ENCODE measurements around the gene WNT10A. TPM values are rescaled to one million over a fixed set of nuclear protein-coding genes. Genes with fewer than 3 reads are reported as not detected.
A peak's percentile ranks its signal among the peaks of the same experiment; 100 is the strongest.

The WNT10A gene
- total RNA-seq, 1 donor from 2014 or later: not detected

GRCh38 chr2:218888341-218888740 lies 7.7 kb downstream of the WNT10A start:
- Histone ChIP-seq H3K27ac (replicated peaks) (no peak overlapping the region), H3K4me3 (no peak overlapping the region), H3K4me1 (peaks cover 16% of the 10 kb centered on the region), H3K36me3 (no peaks in the 10 kb centered on the region), H3K9me3 (replicated peaks) (no peaks in the 10 kb centered on the region), H3K27me3 (ENCODE audit: low read depth) (peaks cover 77% of the 10 kb centered on the region)
- intact Hi-C loops (cut with micrococcal nuclease): no loop called here
- DNase-seq: no peak
- no peak for TF ChIP-seq CTCF (IDR thresholded peaks at IDR 0.05; ENCODE audit: borderline replicate concordance)

GRCh38 chr2:218889937-218890336 lies 9.3 kb downstream of the WNT10A start:
- Histone ChIP-seq H3K27me3 (ENCODE audit: low read depth) (peaks cover 77% of the 10 kb centered on the region), H3K36me3 (no peaks in the 10 kb centered on the region), H3K27ac (replicated peaks) (no peak overlapping the region), H3K4me1 (peaks cover 11% of the 10 kb centered on the region), H3K9me3 (replicated peaks) (no peaks in the 10 kb centered on the region), H3K4me3 (no peak overlapping the region)
- no peak for TF ChIP-seq CTCF (IDR thresholded peaks at IDR 0.05; ENCODE audit: borderline replicate concordance)
- DNase-seq: no peak
- intact Hi-C loops (cut with micrococcal nuclease): no loop called here

- no peak for TF ChIP-seq CTCF (IDR thresholded peaks at IDR 0.05; ENCODE audit: borderline replicate concordance)
- no peak overlapping the region for H3K4me3 ChIP-seq
- peaks cover 11% of the 10 kb centered on the region for H3K4me1 ChIP-seq
- no peaks in the 10 kb centered on the region for H3K36me3 ChIP-seq
- intact Hi-C loops (cut with micrococcal nuclease): no loop called here
- no peaks in the 10 kb centered on the region for H3K9me3 ChIP-seq (replicated peaks)
- peaks cover 77% of the 10 kb centered on the region for H3K27me3 ChIP-seq (ENCODE audit: low read depth)
- DNase-seq: no peak
- no peak overlapping the region for H3K27ac ChIP-seq (replicated peaks)
These were observed 9.7 kb downstream of the WNT10A start for GRCh38 chr2:218890369-218890768.

GRCh38 chr2:218891275-218892135 lies 10.9 kb downstream of the WNT10A start:
- no peak for DNase-seq
- H3K27ac ChIP-seq (replicated peaks): no peak overlapping the region
- no peaks in the 10 kb centered on the region for H3K36me3 ChIP-seq
- no peak overlapping the region for H3K4me3 ChIP-seq
- peaks cover 80% of the 10 kb centered on the region for H3K27me3 ChIP-seq (ENCODE audit: low read depth)
- H3K4me1 ChIP-seq: peaks cover 11% of the 10 kb centered on the region
- no peak for TF ChIP-seq CTCF (IDR thresholded peaks at IDR 0.05; ENCODE audit: borderline replicate concordance)
- H3K9me3 ChIP-seq (replicated peaks): no peaks in the 10 kb centered on the region
- intact Hi-C loops (cut with micrococcal nuclease): no loop called here

- H3K27ac ChIP-seq (replicated peaks): no peak overlapping the region
- H3K36me3 ChIP-seq: no peaks in the 10 kb centered on the region
- peaks cover 24% of the 10 kb centered on the region for H3K4me1 ChIP-seq
- DNase-seq: peak; percentile 62
- H3K27me3 ChIP-seq (ENCODE audit: low read depth): peaks cover 88% of the 10 kb centered on the region
- H3K9me3 ChIP-seq (replicated peaks): no peaks in the 10 kb centered on the region
- H3K4me3 ChIP-seq: peak overlapping the region; percentile 59
- peak; percentile 38 for TF ChIP-seq CTCF (IDR thresholded peaks at IDR 0.05; ENCODE audit: borderline replicate concordance)
- intact Hi-C loops (cut with micrococcal nuclease): no loop called here
These were observed 12.2 kb downstream of the WNT10A start for GRCh38 chr2:218892693-218893348.
